Measurements from ENCODE around the gene SND1. TPM values are rescaled to one million over a fixed set of nuclear protein-coding genes. Genes with fewer than 3 reads are reported as not detected.

Gene SND1
- total RNA-seq, 6 experiments from 2014 or later, result 217 to 259 (median 247) TPM

DNA sequence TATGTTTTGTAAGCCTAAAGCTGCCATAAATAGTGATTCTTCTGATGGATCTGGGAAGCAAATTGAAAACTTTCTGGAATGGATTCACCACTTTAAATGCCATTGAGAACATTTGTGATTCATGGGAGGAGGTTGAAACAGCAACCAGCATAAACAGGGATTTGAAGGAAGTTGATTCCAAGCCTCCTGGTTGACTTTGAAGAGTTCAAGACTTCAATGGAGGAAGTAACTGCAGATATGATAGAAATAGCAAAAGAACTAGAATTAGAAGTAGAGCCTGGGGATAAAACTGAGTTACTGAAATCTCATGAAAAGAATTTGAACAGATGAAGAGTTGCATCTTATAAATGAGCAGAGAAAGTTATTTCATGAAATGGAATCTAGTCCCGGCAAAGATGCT lies 280.1 kb downstream of the SND1 start:
- no peaks in the 10 kb centered on the region for H3K9me3 Mint-ChIP-seq
- H3K4me3 Mint-ChIP-seq, result peak overlapping the region; percentile 6; the same call in 1 of the 2 replicates
- H3K4me1 Mint-ChIP-seq (ENCODE audit: low read depth), result peaks cover 51% of the 10 kb centered on the region
- no peak for DNase-seq
- peak overlapping the region; percentile 58; the same call in 1 of the 2 replicates for H3K27ac Mint-ChIP-seq
- H3K27me3 Mint-ChIP-seq (ENCODE audit: insufficient read depth), result peaks cover 7% of the 10 kb centered on the region
- peaks cover 47% of the 10 kb centered on the region for H3K36me3 Mint-ChIP-seq (ENCODE audit: low read depth)
- TF ChIP-seq, protein P1, sequence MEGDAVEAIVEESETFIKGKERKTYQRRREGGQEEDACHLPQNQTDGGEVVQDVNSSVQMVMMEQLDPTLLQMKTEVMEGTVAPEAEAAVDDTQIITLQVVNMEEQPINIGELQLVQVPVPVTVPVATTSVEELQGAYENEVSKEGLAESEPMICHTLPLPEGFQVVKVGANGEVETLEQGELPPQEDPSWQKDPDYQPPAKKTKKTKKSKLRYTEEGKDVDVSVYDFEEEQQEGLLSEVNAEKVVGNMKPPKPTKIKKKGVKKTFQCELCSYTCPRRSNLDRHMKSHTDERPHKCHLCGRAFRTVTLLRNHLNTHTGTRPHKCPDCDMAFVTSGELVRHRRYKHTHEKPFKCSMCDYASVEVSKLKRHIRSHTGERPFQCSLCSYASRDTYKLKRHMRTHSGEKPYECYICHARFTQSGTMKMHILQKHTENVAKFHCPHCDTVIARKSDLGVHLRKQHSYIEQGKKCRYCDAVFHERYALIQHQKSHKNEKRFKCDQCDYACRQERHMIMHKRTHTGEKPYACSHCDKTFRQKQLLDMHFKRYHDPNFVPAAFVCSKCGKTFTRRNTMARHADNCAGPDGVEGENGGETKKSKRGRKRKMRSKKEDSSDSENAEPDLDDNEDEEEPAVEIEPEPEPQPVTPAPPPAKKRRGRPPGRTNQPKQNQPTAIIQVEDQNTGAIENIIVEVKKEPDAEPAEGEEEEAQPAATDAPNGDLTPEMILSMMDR (IDR thresholded peaks at IDR 0.05), result no peak

- H3K36me3 Mint-ChIP-seq (ENCODE audit: low read depth), result peaks cover 47% of the 10 kb centered on the region
- DNase-seq, result no peak
- TF ChIP-seq, protein P1 (IDR thresholded peaks at IDR 0.05), result no peak
- peak overlapping the region; percentile 58 for H3K27ac Mint-ChIP-seq
- peak overlapping the region; percentile 6; the same call in 1 of the 2 replicates for H3K4me3 Mint-ChIP-seq
- no peaks in the 10 kb centered on the region for H3K9me3 Mint-ChIP-seq
- peaks cover 7% of the 10 kb centered on the region for H3K27me3 Mint-ChIP-seq (ENCODE audit: insufficient read depth)
- H3K4me1 Mint-ChIP-seq (ENCODE audit: low read depth), result peaks cover 50% of the 10 kb centered on the region
These were observed 280.5 kb downstream of the SND1 start for GRCh38 chr7:127932496-127932895.

DNA sequence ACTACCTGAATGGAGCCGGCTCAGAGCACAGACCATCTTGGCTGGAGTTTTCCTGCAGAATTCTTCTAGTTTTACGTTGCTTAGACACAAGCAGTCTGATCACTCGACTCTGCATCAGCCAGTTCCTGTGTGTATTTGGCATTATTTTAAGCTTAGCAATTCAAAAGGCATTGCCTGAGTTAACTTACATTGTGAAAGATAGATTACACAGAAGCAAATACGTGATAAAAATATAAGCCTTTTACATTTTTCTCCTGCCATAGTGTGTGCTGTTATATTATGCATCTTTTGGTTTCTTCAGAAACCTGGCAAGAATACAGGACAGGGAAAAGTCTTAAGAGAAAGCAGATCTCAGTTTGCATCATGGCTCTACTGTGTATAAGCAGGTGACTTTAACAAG lies 281.2 kb downstream of the SND1 start:
- peaks cover 47% of the 10 kb centered on the region for H3K36me3 Mint-ChIP-seq (ENCODE audit: low read depth)
- no peak overlapping the region; the same call in 1 of the 2 replicates for H3K4me3 Mint-ChIP-seq

DNA sequence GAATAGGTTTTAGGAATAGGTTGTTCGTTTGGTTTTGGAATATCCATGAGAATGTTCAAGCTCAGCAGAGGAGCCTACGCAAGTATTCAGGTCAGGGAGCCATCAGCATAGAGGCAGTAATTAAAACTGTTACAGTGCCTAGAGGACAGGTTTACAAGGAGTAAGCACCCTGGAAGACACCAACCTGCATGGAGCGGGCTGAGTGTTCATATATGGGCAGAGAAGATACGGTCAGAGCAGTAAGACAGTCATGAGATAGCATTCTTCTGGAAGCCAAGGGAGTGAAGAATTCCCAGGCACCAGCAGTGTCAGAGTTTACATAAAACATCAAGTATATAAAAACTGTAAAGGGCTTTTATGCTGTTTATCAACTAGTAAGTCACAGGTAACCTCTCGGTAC lies 282.7 kb downstream of the SND1 start:
- no peaks in the 10 kb centered on the region for H3K9me3 Mint-ChIP-seq
- H3K4me3 Mint-ChIP-seq, result no peak overlapping the region
- H3K27ac Mint-ChIP-seq, result no peak overlapping the region
- H3K27me3 Mint-ChIP-seq (ENCODE audit: insufficient read depth), result peaks cover 7% of the 10 kb centered on the region; the same call in 1 of the 2 replicates
- TF ChIP-seq, protein P1 (IDR thresholded peaks at IDR 0.05), result no peak
- peaks cover 63% of the 10 kb centered on the region for H3K4me1 Mint-ChIP-seq (ENCODE audit: low read depth)
- DNase-seq, result no peak
- H3K36me3 Mint-ChIP-seq (ENCODE audit: low read depth), result peaks cover 40% of the 10 kb centered on the region

More for the DNA sequence above, 281.2 kb downstream of the SND1 start:
- Mint-ChIP-seq H3K27me3 (ENCODE audit: insufficient read depth) (peaks cover 7% of the 10 kb centered on the region), H3K9me3 (no peaks in the 10 kb centered on the region), H3K4me1 (ENCODE audit: low read depth) (peaks cover 50% of the 10 kb centered on the region), H3K27ac (peak overlapping the region; percentile 58)
- TF ChIP-seq, protein P1 (IDR thresholded peaks at IDR 0.05), result no peak
- DNase-seq, result no peak

GRCh38 chr7:127935847-127936376 lies 283.9 kb downstream of the SND1 start:
- H3K9me3 Mint-ChIP-seq, result no peaks in the 10 kb centered on the region
- H3K4me3 Mint-ChIP-seq, result no peak overlapping the region
- peaks cover 28% of the 10 kb centered on the region for H3K36me3 Mint-ChIP-seq (ENCODE audit: low read depth)
- no peak overlapping the region for H3K27ac Mint-ChIP-seq
- TF ChIP-seq, protein P1 (IDR thresholded peaks at IDR 0.05), result no peak
- DNase-seq, result no peak
- H3K4me1 Mint-ChIP-seq (ENCODE audit: low read depth), result peaks cover 75% of the 10 kb centered on the region
- H3K27me3 Mint-ChIP-seq (ENCODE audit: insufficient read depth), result peaks cover 7% of the 10 kb centered on the region; the same call in 1 of the 2 replicates
